ENCODE measurements around the gene ANKRD63.
A peak's percentile ranks its signal among the peaks of the same experiment; 100 is the strongest.

- TF ChIP-seq POLR2A (IDR thresholded peaks at IDR 0.05) (no peak), POLR2AphosphoS5 (IDR thresholded peaks at IDR 0.05) (peak in 1 of 3 donors; percentile 38), EP300 (IDR thresholded peaks at IDR 0.05; ENCODE audit: low read depth) (peak; percentile 72)
- TF ChIP-seq, protein P1, sequence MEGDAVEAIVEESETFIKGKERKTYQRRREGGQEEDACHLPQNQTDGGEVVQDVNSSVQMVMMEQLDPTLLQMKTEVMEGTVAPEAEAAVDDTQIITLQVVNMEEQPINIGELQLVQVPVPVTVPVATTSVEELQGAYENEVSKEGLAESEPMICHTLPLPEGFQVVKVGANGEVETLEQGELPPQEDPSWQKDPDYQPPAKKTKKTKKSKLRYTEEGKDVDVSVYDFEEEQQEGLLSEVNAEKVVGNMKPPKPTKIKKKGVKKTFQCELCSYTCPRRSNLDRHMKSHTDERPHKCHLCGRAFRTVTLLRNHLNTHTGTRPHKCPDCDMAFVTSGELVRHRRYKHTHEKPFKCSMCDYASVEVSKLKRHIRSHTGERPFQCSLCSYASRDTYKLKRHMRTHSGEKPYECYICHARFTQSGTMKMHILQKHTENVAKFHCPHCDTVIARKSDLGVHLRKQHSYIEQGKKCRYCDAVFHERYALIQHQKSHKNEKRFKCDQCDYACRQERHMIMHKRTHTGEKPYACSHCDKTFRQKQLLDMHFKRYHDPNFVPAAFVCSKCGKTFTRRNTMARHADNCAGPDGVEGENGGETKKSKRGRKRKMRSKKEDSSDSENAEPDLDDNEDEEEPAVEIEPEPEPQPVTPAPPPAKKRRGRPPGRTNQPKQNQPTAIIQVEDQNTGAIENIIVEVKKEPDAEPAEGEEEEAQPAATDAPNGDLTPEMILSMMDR (IDR thresholded peaks at IDR 0.05): no peak
Measured at GRCh38 chr15:40329804-40330203, 46.9 kb upstream of the ANKRD63 start.
